Measurements from ENCODE around the gene ZCWPW2.

ZCWPW2 gene

GRCh38 chr3:28386049-28386448 is 37.5 kb downstream of the ZCWPW2 start:
- no peak for FAIRE-seq

GRCh38 chr3:28388978-28389377 is 40.5 kb downstream of the ZCWPW2 start:
- FAIRE-seq: no peak

- FAIRE-seq: no peak
Observed at GRCh38 chr3:28399206-28399605, 50.7 kb downstream of the ZCWPW2 start.

GRCh38 chr3:28406241-28406640 is 57.7 kb downstream of the ZCWPW2 start:
- no peak for FAIRE-seq

GRCh38 chr3:28449398-28449797 is 100.9 kb downstream of the ZCWPW2 start:
- FAIRE-seq: no peak

- FAIRE-seq: no peak
Observed at GRCh38 chr3:28462866-28463265, 114.3 kb downstream of the ZCWPW2 start.

GRCh38 chr3:28467414-28467813 is 118.9 kb downstream of the ZCWPW2 start:
- FAIRE-seq: no peak

- no peak for FAIRE-seq
Observed at GRCh38 chr3:28476194-28476593, 127.7 kb downstream of the ZCWPW2 start.

GRCh38 chr3:28476764-28477163 is 128.2 kb downstream of the ZCWPW2 start:
- FAIRE-seq: no peak

GRCh38 chr3:28485164-28485563 is 136.6 kb downstream of the ZCWPW2 start:
- FAIRE-seq: no peak

GRCh38 chr3:28495301-28495700 is 146.8 kb downstream of the ZCWPW2 start:
- FAIRE-seq: no peak

GRCh38 chr3:28502397-28502937 is 153.9 kb downstream of the ZCWPW2 start:
- FAIRE-seq: no peak

GRCh38 chr3:28504976-28505375 is 156.5 kb downstream of the ZCWPW2 start:
- no peak for FAIRE-seq

GRCh38 chr3:28521663-28522062 is 173.1 kb downstream of the ZCWPW2 start:
- no peak for FAIRE-seq

GRCh38 chr3:28542351-28542750 is 193.8 kb downstream of the ZCWPW2 start:
- no peak for FAIRE-seq

GRCh38 chr3:28544236-28544635 is 195.7 kb downstream of the ZCWPW2 start:
- no peak for FAIRE-seq

- no peak for FAIRE-seq
Observed at GRCh38 chr3:28544831-28545230, 196.3 kb downstream of the ZCWPW2 start.

GRCh38 chr3:28547677-28548076 is 199.2 kb downstream of the ZCWPW2 start:
- FAIRE-seq: no peak

- FAIRE-seq: no peak
Observed at GRCh38 chr3:28553175-28553574, 204.7 kb downstream of the ZCWPW2 start.

- no peak for FAIRE-seq
Observed at GRCh38 chr3:28556195-28556594, 207.7 kb downstream of the ZCWPW2 start.

- no peak for FAIRE-seq
Observed at GRCh38 chr3:28564211-28564610, 215.7 kb downstream of the ZCWPW2 start.

- FAIRE-seq: no peak
Observed at GRCh38 chr3:28569357-28569756, 220.8 kb downstream of the ZCWPW2 start.

- FAIRE-seq: no peak
Observed at GRCh38 chr3:28574036-28574435, 225.5 kb downstream of the ZCWPW2 start.

- FAIRE-seq: no peak
Observed at GRCh38 chr3:28575100-28575745, 226.7 kb downstream of the ZCWPW2 start.

Measured in colon (tissue), 2 donors.